ENCODE results near the gene TAOK2. TPM values are rescaled to one million over a fixed set of nuclear protein-coding genes. Genes with fewer than 3 reads are reported as not detected.

TAOK2 gene
- total and polyA plus RNA-seq, 2 donors from 2014 or later, result 19.6 to 54.3 TPM

- Histone ChIP-seq H3K36me3 (ENCODE audit: control insufficient read depth in 2 of 3, insufficient read depth in 3 of 3, low read length in 3 of 3) (peaks cover 0 to 53% (median 52%) of the 10 kb centered on the region in 3 donors), H3K27me3 (ENCODE audit: control insufficient read depth, insufficient read depth, low read length) (no peaks in the 10 kb centered on the region), H3K27ac (ENCODE audit: low read depth in 2 of 2, low read length in 2 of 2) (no peak overlapping the region), H3K4me3 (ENCODE audit: low read length in 3 of 3) (no peak overlapping the region), H3K9me3 (ENCODE audit: control insufficient read depth in 2 of 3, insufficient read depth in 1 of 3, low read length in 3 of 3) (no peaks in the 10 kb centered on the region), H3K9ac (ENCODE audit: low read length in 3 of 3) (no peak overlapping the region), H3K4me1 (ENCODE audit: control insufficient read depth in 2 of 3, insufficient read depth in 2 of 3, low read depth in 1 of 3, low read length in 3 of 3) (no peaks in the 10 kb centered on the region)
- FAIRE-seq, result no peak
- intact Hi-C loops (cut with DNase I), result no loop called here
- no peak for TF ChIP-seq CTCF (IDR thresholded peaks at IDR 0.05; ENCODE audit: borderline replicate concordance, extremely low read depth, insufficient read depth)
- DNase-seq, result no peak
Measured at GRCh38 chr16:29987371-29988085, 13.9 kb downstream of the TAOK2 start.

GRCh38 chr16:29988346-29989075 is 14.8 kb downstream of the TAOK2 start:
- Histone ChIP-seq H3K27ac (ENCODE audit: low read depth in 2 of 2, low read length in 2 of 2) (no peak overlapping the region), H3K36me3 (ENCODE audit: control insufficient read depth in 2 of 3, insufficient read depth in 3 of 3, low read length in 3 of 3) (peaks cover 0 to 52% (median 47%) of the 10 kb centered on the region in 3 donors), H3K9ac (ENCODE audit: low read length in 3 of 3) (no peak overlapping the region), H3K9me3 (ENCODE audit: control insufficient read depth in 2 of 3, insufficient read depth in 1 of 3, low read length in 3 of 3) (no peaks in the 10 kb centered on the region), H3K4me3 (ENCODE audit: low read length in 3 of 3) (no peak overlapping the region), H3K27me3 (ENCODE audit: control insufficient read depth, insufficient read depth, low read length) (no peaks in the 10 kb centered on the region), H3K4me1 (ENCODE audit: control insufficient read depth in 2 of 3, insufficient read depth in 2 of 3, low read depth in 1 of 3, low read length in 3 of 3) (no peaks in the 10 kb centered on the region)
- intact Hi-C loops (cut with DNase I), result no loop called here
- DNase-seq (no peak), FAIRE-seq (no peak)
- no peak for TF ChIP-seq CTCF (IDR thresholded peaks at IDR 0.05; ENCODE audit: borderline replicate concordance, extremely low read depth, insufficient read depth)

DNA sequence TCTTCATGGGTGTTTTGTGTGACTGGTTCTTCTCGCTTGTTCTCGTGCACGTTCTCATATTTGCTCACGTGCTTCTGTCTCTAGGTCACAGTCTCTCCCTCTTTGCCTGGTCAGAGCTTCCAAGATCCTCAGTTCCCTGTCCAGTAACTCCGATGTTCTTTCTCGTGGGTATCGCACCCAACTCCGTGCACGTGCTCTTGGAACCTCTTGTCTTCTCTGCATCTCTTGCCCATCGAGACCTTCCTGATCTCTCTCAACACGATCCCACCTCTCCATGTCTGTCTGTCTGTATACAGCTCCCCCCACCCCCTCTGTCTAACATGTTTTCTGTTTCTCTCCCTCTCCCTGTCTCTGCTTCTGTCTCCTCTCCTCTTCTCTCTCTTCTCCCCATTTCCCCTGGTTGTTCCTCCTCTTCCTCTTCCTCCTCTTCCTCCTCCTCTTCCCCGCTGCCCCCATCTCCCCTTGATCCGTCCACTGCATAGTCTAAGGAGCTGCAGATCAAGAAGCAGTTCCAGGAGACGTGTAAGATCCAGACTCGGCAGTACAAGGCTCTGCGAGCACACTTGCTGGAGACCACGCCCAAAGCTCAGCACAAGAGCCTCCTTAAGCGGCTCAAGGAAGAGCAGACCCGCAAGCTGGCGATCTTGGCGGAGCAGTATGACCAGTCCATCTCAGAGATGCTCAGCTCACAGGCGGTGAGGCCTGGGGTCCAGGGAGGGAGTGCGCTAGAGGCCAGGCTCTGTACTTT is 15.6 kb downstream of the TAOK2 start:
- H3K36me3 ChIP-seq (ENCODE audit: control insufficient read depth in 2 of 3, insufficient read depth in 3 of 3, low read length in 3 of 3), result peaks cover 0 to 49% (median 40%) of the 10 kb centered on the region in 3 donors
- intact Hi-C loops (cut with DNase I), result no loop called here
- H3K4me1 ChIP-seq (ENCODE audit: control insufficient read depth in 2 of 3, insufficient read depth in 2 of 3, low read depth in 1 of 3, low read length in 3 of 3), result peaks cover 0 to 4% (median 2%) of the 10 kb centered on the region in 3 donors
- no peak for TF ChIP-seq CTCF (IDR thresholded peaks at IDR 0.05; ENCODE audit: borderline replicate concordance, extremely low read depth, insufficient read depth)
- FAIRE-seq (no peak), DNase-seq (no peak)
- no peak overlapping the region for H3K27ac ChIP-seq (ENCODE audit: low read depth in 2 of 2, low read length in 2 of 2)
- H3K9me3 ChIP-seq (ENCODE audit: control insufficient read depth in 2 of 3, insufficient read depth in 1 of 3, low read length in 3 of 3), result no peaks in the 10 kb centered on the region
- H3K27me3 ChIP-seq (ENCODE audit: control insufficient read depth, insufficient read depth, low read length), result no peaks in the 10 kb centered on the region
- H3K9ac ChIP-seq (ENCODE audit: low read length in 3 of 3), result no peak overlapping the region
- no peak overlapping the region for H3K4me3 ChIP-seq (ENCODE audit: low read length in 3 of 3)
